HUDEP-2 (cell line): ENCODE measurements around the gene EFEMP2.

ENCODE experiments used
- DNase-seq, 76 experiments: peaks; one replicate each; lab custom pipeline; 2025; ENCODE audit not compliant: unreplicated experiment in 76 of 76; lab: John Stamatoyannopoulos, UW

Gene EFEMP2

GRCh38 chr11:65900899-65901180, 28.2 kb upstream of the EFEMP2 start:
- no peak for DNase-seq

- DNase-seq = peak in 73 of 76 experiments; percentile 56 to 94 (median 86)
These were observed 27.7 kb upstream of the EFEMP2 start, which contains the start of gene FOSL1 for GRCh38 chr11:65900125-65900898. FOSL1 (minus strand) TSS chr11:65900388; CDS start chr11:65900339, 49 bp downstream.

GRCh38 chr11:65899356-65900124, 26.9 kb upstream of the EFEMP2 start:
- peak in 57 of 76 experiments; percentile 6 to 71 (median 47) for DNase-seq

- DNase-seq = no peak
These were observed 26.2 kb upstream of the EFEMP2 start for GRCh38 chr11:65898656-65899355.

DNA sequence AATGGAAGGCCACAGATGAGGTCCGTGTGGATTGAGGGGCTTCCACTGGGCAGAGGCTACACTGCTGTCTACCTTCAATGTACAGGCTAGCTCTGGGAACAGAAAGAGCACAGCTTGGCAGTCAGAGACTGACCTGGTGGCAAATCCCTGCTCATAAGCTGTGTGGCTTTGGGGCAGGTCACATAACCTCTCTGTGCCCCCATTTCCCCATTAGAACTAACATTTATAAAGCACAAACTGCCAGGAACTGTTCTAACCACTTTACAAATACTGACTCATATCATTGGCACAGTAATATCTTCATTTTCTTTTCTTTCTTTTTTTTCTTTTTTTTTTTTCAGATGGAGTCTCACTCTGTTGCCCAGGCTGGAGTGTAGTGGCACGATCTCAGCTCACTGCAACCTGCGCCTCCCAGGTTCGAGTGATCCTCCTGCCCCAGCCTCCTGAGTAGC, 24.4 kb upstream of the EFEMP2 start:
- no peak for DNase-seq

DNA sequence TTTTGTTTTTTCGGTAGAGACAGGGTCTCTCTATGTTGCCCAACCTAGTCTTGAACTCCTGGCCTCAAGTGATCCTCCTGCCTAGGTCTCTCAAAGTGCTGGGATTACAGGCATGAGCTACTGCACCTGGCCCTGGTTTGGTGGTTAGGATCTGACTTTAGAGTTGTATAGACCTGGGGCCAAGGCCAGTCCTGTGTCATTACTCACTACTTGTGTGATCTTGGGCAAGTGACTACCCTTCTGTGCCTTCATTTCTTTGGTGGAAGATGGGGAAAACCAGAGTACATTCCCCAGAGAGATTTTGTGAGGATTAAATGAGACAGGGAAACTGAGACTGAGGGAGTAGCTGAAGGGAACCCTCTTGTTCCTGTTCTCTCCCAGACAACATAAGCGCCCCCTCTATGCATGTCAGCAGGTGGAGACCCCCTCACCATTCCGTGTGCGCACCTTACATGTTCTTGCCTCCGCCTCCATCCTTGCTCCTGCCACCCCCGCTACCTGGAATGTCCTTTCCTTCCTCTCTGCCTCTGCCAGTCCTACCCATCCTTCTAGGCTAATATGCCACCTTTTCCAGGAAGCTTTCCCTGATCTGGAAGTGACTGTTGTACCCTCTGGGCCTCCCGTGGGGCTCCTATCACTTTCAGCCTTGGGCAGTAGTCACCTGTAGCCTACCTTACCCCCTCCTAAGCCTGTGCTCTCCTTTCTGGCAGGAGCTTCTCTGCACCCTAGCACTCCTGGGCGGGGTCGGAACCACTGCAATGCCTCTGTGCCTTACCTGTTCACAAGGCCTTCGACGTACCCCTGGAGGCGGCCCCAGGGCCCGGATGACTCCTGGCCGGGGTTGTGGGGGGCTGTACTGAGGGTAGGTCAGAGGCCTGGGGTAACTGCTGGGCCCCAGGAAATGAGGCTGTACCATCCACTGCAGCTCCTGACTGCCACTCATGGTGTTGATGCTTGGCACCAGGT, 23.7 kb upstream of the EFEMP2 start:
- DNase-seq = no peak

DNA sequence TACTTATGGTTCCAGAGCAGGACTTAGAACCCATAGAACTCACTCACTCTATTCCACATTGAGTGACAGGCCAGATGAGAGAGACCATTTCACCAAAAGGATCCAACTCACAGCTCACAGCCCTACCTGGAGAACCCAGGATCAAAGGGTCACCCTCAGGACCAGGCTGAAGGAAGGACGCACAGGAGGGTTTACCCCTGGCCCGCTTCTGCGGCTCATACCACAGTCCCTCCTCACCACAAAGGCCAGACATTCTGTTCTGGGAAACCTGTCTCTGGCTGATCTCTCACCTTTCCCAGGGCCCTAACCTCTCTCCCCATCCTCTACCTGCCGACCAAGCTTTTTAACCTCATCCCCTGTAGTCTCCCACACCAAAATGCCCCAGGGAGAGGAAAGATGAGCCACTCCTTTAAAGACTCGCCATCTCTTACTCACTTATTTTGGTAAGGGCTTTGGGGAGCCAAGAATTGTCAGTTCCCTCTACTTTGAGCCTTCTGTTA, 22.9 kb upstream of the EFEMP2 start:
- DNase-seq = no peak

DNA sequence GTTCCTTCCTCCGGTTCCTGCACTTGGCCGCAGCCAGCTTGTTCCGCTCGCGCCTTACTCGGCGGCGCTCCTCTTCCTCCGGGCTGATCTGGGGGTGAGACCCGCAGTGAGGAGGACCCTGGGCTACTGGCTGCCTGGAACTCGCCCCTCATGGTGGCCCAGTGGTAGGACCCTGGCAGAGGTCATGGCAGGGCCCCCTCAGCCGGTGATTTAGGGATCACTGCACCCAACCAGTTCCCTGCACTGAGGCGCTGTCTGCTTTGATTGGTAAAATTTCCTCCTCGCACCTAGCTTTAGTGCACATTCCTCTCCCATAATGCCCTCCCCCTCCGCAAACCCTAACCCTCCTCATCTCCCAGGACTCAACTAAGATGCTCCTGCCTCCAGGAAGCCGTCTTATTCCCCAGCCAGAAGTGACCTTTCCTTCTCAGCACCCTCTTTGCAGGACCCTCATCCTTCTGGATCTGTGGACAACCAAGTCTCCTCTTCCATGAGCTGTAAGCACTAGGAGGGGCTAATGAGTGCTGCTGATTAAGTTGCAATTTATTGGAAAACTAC, 21.5 kb upstream of the EFEMP2 start:
- no peak for DNase-seq

DNA sequence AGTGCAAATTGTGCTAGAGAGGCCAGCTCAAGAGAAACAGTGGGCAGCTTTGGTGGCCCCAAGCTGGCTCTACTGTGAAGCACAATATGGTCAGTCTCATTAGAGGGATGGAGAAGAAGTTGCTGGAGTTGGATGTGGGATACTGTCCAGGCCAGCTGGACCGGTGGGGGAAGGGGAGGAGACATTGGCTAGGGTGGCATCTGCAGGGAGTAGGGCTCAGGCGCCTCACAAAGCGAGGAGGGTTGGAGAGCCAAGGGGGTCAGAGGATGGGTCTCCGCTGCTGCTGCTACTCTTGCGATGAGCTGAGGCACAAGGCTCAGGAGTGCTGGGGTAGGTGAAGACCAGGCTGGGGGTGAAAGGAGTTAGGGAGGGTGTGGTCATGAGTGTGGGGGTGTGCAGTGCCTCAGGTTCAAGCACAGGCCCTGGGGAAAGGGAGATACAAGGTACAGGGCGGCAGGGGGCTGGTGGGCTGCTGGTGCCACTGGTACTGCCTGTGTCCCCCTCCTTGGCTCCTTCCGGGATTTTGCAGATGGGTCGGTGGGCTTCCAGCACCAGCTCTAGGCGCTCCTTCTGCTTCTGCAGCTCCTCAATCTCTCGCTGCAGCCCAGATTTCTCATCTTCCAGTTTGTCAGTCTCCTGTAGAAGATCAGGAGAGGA, 20.2 kb upstream of the EFEMP2 start:
- no peak for DNase-seq

GRCh38 chr11:65892137-65892540, 19.5 kb upstream of the EFEMP2 start:
- DNase-seq = peak in 2 of 76 experiments; percentile 13 to 17

GRCh38 chr11:65891219-65892136, 18.9 kb upstream of the EFEMP2 start:
- peak in 14 of 76 experiments; percentile 19 to 64 (median 46) for DNase-seq

GRCh38 chr11:65890324-65891218, 18.0 kb upstream of the EFEMP2 start, which contains the start of gene CCDC85B:
CCDC85B (plus strand) TSS chr11:65890673; CDS start chr11:65890784, 111 bp downstream.
- peak in 74 of 76 experiments; percentile 48 to 97 (median 94) for DNase-seq

- peak; percentile 23 to 98 (median 93) for DNase-seq
These were observed 15.7 kb upstream of the EFEMP2 start, which contains the start of gene FIBP for GRCh38 chr11:65888163-65888814. FIBP (minus strand) TSS chr11:65888471; CDS start chr11:65888418, 53 bp downstream.

GRCh38 chr11:65887723-65888162, 15.1 kb upstream of the EFEMP2 start:
- DNase-seq = peak in 2 of 76 experiments; percentile 43 to 60

DNA sequence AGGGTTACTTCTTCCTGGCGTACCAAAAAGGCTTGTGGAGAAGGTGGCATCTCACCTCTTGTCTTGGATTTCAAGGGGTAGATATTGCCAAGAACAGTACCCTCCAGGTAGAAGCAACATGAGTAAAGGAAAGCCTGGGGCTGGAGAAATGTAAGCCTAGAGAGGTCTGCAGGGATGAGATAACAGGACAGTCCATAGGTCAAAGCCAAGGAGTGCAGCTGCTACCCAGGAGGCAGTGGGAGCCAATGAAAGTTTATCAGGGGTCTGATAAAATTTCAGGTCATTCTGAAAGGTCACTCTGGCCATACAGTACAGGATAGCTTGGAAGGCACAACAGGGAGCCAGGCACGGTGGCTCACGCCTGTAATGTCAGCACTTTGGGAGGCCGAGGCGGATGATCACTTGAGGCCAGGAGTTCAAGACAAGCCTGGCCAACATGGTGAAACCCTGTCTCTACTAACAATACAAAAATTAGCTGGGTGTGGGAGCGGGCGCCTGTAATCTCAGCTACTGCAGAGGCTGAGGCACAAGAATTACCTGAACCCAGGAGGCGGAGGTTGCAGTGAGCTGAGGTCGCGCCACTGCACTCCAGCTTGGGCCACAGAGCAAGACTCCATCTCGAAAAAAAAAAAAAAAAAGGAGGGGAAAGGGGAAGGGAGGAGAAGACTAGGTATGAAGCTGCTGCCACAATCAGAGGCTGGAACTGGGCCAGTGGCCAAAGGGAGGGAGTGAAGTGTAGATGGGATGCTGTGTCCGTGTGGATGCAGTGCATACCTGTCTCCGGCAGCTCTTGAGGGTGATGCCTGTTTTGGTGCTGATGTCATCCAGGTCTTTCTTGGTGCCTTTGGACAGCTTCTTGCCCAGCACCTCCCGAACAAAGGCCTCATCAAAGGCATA, 14.5 kb upstream of the EFEMP2 start:
- no peak for DNase-seq
